Naive B cell (primary cell): Measurements from ENCODE around the gene IQCE. TPM values are rescaled to one million over a fixed set of nuclear protein-coding genes. Genes with fewer than 3 reads are reported as not detected.

Source experiments
- ATAC-seq, 2 donors: fragments of 150-1000 bp; cut with Tn5 transposase; 2 replicates each; pipeline ENCODE4 v1.10.0; 2021; ENCODE audit warnings: low read depth in 2 of 2, mild to moderate bottlenecking in 2 of 2, moderate library complexity in 2 of 2
- DNase-seq: peaks from one replicate; pipeline ENCODE4 v3.0.0; 2022
- H3K27ac Mint-ChIP-seq, 6 donors: one replicate each; pipeline ENCODE4 v1.8.0; 2020 to 2022; ENCODE audit warnings: mild to moderate bottlenecking in 6 of 6, mixed read lengths in 6 of 6, moderate library complexity in 5 of 6, inconsistent platforms in 2 of 6
- H3K27me3 Mint-ChIP-seq, 3 donors: one replicate each; pipeline ENCODE4 v1.8.0; 2021 to 2022; ENCODE audit warnings: mixed read lengths in 3 of 3, mild to moderate bottlenecking in 1 of 3
- H3K36me3 Mint-ChIP-seq, 2 donors: one replicate each; pipeline ENCODE4 v1.8.0; 2020 to 2022; ENCODE audit warnings: mixed read lengths in 2 of 2, inconsistent platforms in 1 of 2, mild to moderate bottlenecking in 1 of 2
- H3K4me1 Mint-ChIP-seq, 3 donors: one replicate each; pipeline ENCODE4 v1.8.0; 2020 to 2022; ENCODE audit warnings: mixed read lengths in 3 of 3, inconsistent platforms in 1 of 3, mild to moderate bottlenecking in 1 of 3, moderate library complexity in 1 of 3
- H3K4me3 Mint-ChIP-seq, 8 donors: one replicate each; pipeline ENCODE4 v1.8.0; 2020 to 2022; ENCODE audit warnings: mild to moderate bottlenecking in 8 of 8, mixed read lengths in 8 of 8, moderate library complexity in 8 of 8, inconsistent platforms in 2 of 8
- H3K9me3 Mint-ChIP-seq, 7 donors: one replicate each; pipeline ENCODE4 v1.8.0; 2020 to 2022; ENCODE audit warnings: mixed read lengths in 7 of 7, mild to moderate bottlenecking in 5 of 7, inconsistent platforms in 2 of 7, moderate library complexity in 1 of 7
- polyA plus RNA-seq, 6 donors: library from polyadenylated mRNA; unstranded; fragments of 300-500 nt; fragmentation: Illumina TruSeq; gene quantifications; one replicate each; pipeline ENCODE4 v1.2.3, GENCODE V29; 2021; ENCODE audit warnings: low read depth in 6 of 6

The IQCE gene
- polyA plus RNA-seq, 6 donors from 2014 or later = 0.36 to 1.7 (median 1.3) TPM; not detected in 1

- peaks cover 28 to 41% (median 34%) of the 10 kb centered on the region in 3 donors for H3K4me1 Mint-ChIP-seq
- H3K36me3 Mint-ChIP-seq = no peaks in the 10 kb centered on the region
- H3K27me3 Mint-ChIP-seq = peaks cover 0 to 3% (median 0%) of the 10 kb centered on the region in 3 donors
- ATAC-seq (no peak), DNase-seq (no peak)
- H3K27ac Mint-ChIP-seq = no peak overlapping the region
- no peak overlapping the region for H3K4me3 Mint-ChIP-seq
- no peaks in the 10 kb centered on the region for H3K9me3 Mint-ChIP-seq
Observed at GRCh38 chr7:2612445-2613097, 53.8 kb downstream of the IQCE start.

- Mint-ChIP-seq H3K4me1 (peaks cover 24 to 44% (median 30%) of the 10 kb centered on the region in 3 donors), H3K36me3 (no peaks in the 10 kb centered on the region), H3K27me3 (peaks cover 0 to 10% (median 0%) of the 10 kb centered on the region in 3 donors), H3K27ac (peak overlapping the region in 4 of 6 donors; percentile 63 to 95 (median 74)), H3K9me3 (no peaks in the 10 kb centered on the region), H3K4me3 (peak overlapping the region in 1 of 8 donors; percentile 82)
- no peak for DNase-seq
- no peak for ATAC-seq
Observed at GRCh38 chr7:2613098-2613930, 54.5 kb downstream of the IQCE start.

DNA sequence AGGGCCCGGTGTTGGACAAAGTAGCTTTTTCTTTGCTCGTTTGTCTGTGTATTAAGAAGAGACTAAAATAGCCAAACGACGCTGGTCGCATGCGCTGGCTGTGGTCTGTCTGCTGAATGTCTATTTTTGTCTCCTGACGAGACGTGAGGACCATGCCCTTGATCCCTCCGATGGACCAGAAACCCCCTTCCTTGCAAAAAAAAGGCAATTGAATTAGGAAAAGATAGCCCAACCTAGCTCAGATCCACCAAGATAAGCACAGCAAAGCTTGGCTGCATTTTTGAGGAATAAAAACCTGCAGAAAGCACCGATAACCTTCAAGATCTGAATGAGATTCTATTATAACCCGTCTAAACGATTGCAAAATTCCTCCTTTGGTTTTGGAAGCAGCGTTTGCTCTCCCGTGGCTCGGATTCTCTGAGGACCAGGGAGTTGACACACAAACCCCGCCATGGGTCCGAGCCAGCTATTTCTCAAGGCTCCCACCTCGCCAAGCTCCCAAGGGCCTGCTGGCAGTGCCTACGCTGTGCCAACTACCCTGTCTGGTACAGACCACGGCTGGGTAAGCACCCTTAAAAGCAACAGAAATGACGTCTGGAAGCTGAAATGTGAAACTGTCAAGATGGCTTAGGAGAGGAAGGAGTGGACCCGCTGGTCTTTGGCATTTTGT is 55.3 kb downstream of the IQCE start:
- DNase-seq (peak; percentile 40), ATAC-seq (peak; percentile 76 to 83)
- peak overlapping the region in 3 of 8 donors; percentile 37 to 82 (median 57) for H3K4me3 Mint-ChIP-seq
- no peaks in the 10 kb centered on the region for H3K9me3 Mint-ChIP-seq
- no peaks in the 10 kb centered on the region for H3K36me3 Mint-ChIP-seq
- H3K4me1 Mint-ChIP-seq = peaks cover 20 to 37% (median 22%) of the 10 kb centered on the region in 3 donors
- H3K27ac Mint-ChIP-seq = peak overlapping the region in 4 of 6 donors; percentile 35 to 95 (median 69)
- H3K27me3 Mint-ChIP-seq = peaks cover 0 to 11% (median 0%) of the 10 kb centered on the region in 3 donors

GRCh38 chr7:2614631-2615330 is 56.0 kb downstream of the IQCE start:
- H3K4me1 Mint-ChIP-seq = peaks cover 15 to 30% (median 16%) of the 10 kb centered on the region in 3 donors
- no peak overlapping the region for H3K4me3 Mint-ChIP-seq
- ATAC-seq = peak; percentile 17 to 30
- no peak for DNase-seq
- no peaks in the 10 kb centered on the region for H3K9me3 Mint-ChIP-seq
- no peaks in the 10 kb centered on the region for H3K36me3 Mint-ChIP-seq
- H3K27me3 Mint-ChIP-seq = peaks cover 0 to 11% (median 0%) of the 10 kb centered on the region in 3 donors
- H3K27ac Mint-ChIP-seq = peak overlapping the region in 3 of 6 donors; percentile 68 to 87 (median 75)

DNA sequence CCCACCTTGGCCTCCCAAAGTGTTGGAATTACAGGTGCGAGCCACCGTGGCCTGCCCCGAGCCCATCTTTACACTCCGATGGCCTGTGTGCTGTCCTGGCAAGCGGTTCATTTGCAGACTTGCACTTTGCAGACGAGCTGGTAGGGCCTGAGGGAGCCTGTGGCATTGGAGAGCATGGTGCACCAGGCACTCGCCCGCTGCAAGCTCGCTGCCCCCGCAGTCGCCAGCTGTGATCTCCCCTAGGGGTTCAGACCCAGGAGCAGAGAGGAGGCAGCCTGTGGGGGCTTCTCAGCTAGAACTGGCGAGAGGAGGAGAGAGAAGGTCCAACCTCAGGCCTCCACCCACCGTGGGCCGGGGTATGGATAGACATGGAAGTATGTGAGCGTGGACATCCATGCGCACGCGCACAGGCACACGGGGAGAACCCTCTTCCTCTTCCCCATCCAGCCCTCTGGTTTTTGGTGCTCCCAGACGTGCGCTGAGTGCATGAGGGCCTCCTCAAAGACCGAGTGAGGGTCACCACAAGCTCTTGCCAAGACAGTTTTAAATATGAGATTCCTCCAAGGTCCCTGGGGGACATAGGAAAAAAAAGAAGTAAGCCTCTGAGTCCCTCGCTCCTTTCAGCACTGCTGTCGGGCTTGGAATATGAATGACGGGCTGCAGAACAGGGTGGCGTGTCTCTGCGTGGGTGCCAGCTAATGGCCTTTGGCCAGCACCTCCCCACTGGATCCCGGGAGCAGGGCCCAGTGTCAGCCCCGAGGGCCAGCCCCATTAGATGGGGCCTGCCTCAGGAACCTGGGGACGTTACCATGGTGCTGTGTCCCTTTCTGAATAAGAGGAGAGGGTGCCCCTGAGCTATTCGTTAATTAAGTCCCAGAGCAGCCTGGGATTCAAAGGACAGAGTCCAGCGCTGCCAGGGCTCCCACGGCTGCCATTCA is 57.9 kb downstream of the IQCE start:
- Mint-ChIP-seq H3K36me3 (no peaks in the 10 kb centered on the region), H3K9me3 (no peaks in the 10 kb centered on the region), H3K27me3 (peaks cover 0 to 11% (median 0%) of the 10 kb centered on the region in 3 donors), H3K27ac (no peak overlapping the region), H3K4me1 (peaks cover 13 to 25% (median 15%) of the 10 kb centered on the region in 3 donors), H3K4me3 (peak overlapping the region in 1 of 8 donors; percentile 25)
- ATAC-seq (no peak), DNase-seq (no peak)

- Mint-ChIP-seq H3K9me3 (no peaks in the 10 kb centered on the region), H3K36me3 (no peaks in the 10 kb centered on the region), H3K4me3 (peak overlapping the region in 1 of 8 donors; percentile 71), H3K27ac (peak overlapping the region in 1 of 6 donors; percentile 53), H3K4me1 (peaks cover 12 to 21% (median 13%) of the 10 kb centered on the region in 3 donors), H3K27me3 (peaks cover 0 to 11% (median 0%) of the 10 kb centered on the region in 3 donors)
- DNase-seq (no peak), ATAC-seq (no peak)
Observed at GRCh38 chr7:2617325-2617905, 58.6 kb downstream of the IQCE start.

DNA sequence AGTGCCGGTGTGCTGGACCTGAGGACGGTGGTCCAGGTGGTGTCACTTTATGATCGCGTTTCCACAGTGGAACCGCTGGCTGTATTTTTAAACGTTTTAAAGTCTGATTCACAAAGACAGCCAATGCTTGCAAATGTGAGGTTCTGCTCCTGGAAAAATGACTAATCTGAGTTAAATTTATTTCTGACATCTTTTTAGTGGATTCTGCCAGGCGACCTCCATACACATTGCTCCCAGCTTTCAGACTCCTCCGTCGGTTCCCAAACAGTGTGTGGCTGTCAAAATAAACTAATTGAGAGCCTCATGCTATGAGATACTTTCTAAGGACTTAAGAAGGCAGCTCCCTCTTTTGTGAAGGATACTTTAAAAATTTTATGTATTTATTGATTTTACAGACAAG is 60.3 kb downstream of the IQCE start:
- H3K27ac Mint-ChIP-seq = no peak overlapping the region
- H3K36me3 Mint-ChIP-seq = no peaks in the 10 kb centered on the region
- no peak overlapping the region for H3K4me3 Mint-ChIP-seq
- peaks cover 0 to 11% (median 0%) of the 10 kb centered on the region in 3 donors for H3K27me3 Mint-ChIP-seq
- H3K9me3 Mint-ChIP-seq = no peaks in the 10 kb centered on the region
- no peak for DNase-seq
- no peak for ATAC-seq
- peaks cover 4 to 13% (median 10%) of the 10 kb centered on the region in 3 donors for H3K4me1 Mint-ChIP-seq

DNA sequence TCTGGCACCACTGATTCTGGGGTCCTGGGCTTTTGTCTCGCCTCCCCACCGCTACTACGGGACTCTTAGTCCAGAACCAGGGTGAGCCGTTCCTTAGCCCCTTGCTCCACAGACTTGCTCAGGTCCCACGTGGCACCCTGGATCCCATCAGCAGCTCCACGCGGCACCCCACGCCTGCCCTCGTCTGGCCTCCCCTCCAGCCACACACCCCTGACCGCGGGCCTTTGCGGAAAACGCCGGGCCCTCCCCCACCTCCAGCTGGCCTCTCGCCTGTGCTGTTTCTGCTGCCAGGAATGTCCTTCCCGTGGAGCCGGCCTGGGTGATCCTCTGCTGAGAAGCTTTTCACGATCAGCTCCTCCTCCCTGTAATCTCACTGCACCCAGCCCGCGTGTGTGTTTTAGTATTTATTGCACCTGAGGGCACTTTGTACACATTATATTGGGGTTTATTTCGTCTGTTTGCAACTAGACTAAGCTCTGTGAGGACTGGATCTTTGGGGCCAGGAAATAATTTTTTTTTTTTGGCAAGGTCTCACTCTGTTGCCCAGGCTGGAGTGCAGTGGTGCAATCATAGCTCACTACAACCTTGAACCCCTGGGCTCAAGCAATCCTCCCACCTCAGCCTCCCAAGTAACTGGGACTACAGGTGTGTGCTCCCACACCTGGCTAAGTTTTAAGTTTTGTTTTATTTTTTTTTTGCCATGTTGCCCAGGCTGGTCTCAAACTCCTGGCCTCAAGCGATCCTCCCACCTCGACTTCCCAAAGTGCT is 62.5 kb downstream of the IQCE start:
- Mint-ChIP-seq H3K4me1 (peaks cover 0 to 9% (median 4%) of the 10 kb centered on the region in 3 donors), H3K36me3 (no peaks in the 10 kb centered on the region), H3K27ac (peak overlapping the region in 3 of 6 donors; percentile 26 to 75 (median 73)), H3K9me3 (no peaks in the 10 kb centered on the region), H3K27me3 (peaks cover 0 to 11% (median 0%) of the 10 kb centered on the region in 3 donors), H3K4me3 (no peak overlapping the region)
- ATAC-seq (no peak), DNase-seq (no peak)

GRCh38 chr7:2621948-2622640 is 63.3 kb downstream of the IQCE start:
- H3K36me3 Mint-ChIP-seq = no peaks in the 10 kb centered on the region
- ATAC-seq (no peak), DNase-seq (no peak)
- no peak overlapping the region for H3K4me3 Mint-ChIP-seq
- H3K4me1 Mint-ChIP-seq = peaks cover 0 to 9% (median 4%) of the 10 kb centered on the region in 3 donors
- H3K9me3 Mint-ChIP-seq = no peaks in the 10 kb centered on the region
- peak overlapping the region in 1 of 6 donors; percentile 26 for H3K27ac Mint-ChIP-seq
- peaks cover 0 to 11% (median 0%) of the 10 kb centered on the region in 3 donors for H3K27me3 Mint-ChIP-seq

- no peaks in the 10 kb centered on the region for H3K9me3 Mint-ChIP-seq
- no peak overlapping the region for H3K4me3 Mint-ChIP-seq
- H3K4me1 Mint-ChIP-seq = peaks cover 0 to 4% (median 2%) of the 10 kb centered on the region in 3 donors
- DNase-seq (no peak), ATAC-seq (no peak)
- H3K36me3 Mint-ChIP-seq = no peaks in the 10 kb centered on the region
- peaks cover 0 to 3% (median 0%) of the 10 kb centered on the region in 3 donors for H3K27me3 Mint-ChIP-seq
- H3K27ac Mint-ChIP-seq = no peak overlapping the region
Observed at GRCh38 chr7:2622869-2623697, 64.3 kb downstream of the IQCE start.
